Midbrain (tissue), 1 donor: ENCODE measurements around the gene SEMA4C.
A peak's percentile ranks its signal among the peaks of the same experiment; 100 is the strongest.

Experiments used
- DNase-seq: peaks from one replicate; lab custom pipeline; 2025; lab: John Stamatoyannopoulos, UW

SEMA4C gene

DNA sequence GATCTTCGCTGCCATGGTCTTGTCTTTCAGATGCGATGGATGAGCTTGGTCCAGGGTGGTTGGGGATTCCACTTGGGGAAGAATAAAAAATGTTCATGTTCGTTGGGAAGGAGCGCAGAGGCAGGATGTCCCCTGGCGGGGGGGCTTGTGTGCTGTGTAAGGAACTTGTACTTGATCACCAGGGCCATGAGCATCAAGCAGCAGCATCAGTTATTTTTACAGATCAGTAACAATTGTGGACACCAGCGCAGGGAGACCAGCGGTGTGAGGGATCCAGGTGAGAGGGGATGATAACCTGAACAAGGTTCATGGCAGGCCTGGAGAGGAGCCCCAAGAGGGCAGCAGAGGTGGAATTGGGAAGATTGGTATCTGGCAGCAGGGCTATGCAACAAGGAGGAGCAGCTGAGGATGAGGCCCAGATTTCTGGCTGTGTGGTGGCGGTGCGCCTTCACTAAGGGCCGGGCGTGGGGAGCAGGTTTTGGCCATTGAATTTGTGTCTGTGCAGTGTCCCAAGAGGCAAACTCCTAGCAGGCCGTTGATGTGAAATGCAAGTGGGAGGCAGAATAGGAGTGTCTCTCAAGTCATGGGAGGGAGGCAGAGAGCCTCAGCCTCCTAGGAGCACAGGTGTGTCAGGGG is 49.9 kb downstream of the SEMA4C start:
- no peak for DNase-seq

DNA sequence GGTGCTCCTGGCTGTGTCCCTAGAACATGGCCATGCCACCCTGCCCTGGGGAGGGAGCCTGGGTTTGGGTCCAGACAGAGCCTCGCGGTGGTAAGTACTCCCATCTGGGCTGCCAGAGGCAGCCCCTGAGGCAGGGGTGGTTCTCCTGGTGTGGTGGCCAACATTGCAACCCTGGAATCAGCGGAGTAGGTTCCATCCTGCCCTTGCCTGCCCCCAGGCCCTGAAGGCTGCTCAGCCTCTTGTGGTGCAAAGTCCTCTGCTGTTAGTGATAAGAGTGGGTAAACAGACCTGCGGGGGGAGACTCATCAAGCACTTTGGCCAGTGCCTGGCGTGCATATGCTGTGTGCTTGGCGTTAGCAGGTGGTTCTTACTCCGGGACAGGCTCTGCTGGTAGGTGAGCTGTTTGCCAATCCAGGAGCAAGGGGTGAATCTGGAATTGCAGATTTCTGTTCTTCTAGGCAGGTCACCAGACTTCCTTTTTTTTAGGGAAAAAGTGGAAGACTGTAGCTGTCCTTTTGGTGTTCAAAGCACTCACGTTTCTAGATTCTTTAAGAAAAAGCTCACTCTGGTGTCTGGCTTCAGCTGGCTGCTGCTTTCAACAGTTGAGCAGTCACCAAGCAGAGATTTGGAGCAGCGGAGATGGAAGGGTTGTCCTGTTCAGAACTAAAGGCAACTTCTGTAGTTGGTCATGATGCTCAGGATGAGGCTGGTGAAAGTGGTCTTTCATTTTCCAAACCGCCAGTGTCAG is 50.6 kb downstream of the SEMA4C start:
- DNase-seq, result no peak

DNA sequence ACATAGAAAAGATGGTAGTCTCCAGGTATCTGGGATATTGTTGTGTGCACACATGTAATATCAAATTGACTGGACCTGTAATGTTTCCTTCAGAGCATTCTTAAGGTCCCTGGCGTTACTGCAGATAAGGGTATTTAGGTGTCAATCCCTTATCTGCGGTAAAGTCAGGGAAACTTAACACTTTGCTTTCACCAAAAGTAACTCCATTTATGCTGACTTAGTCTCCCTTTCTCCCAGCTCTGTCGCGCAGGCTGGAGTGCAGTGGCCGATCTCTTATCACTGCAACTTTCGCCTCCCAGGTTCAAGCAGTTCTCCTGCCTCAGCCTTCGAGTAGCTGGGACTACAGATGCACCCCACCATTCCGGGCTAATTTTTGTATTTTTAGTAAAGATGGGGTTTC is 52.0 kb downstream of the SEMA4C start:
- DNase-seq, result no peak

DNA sequence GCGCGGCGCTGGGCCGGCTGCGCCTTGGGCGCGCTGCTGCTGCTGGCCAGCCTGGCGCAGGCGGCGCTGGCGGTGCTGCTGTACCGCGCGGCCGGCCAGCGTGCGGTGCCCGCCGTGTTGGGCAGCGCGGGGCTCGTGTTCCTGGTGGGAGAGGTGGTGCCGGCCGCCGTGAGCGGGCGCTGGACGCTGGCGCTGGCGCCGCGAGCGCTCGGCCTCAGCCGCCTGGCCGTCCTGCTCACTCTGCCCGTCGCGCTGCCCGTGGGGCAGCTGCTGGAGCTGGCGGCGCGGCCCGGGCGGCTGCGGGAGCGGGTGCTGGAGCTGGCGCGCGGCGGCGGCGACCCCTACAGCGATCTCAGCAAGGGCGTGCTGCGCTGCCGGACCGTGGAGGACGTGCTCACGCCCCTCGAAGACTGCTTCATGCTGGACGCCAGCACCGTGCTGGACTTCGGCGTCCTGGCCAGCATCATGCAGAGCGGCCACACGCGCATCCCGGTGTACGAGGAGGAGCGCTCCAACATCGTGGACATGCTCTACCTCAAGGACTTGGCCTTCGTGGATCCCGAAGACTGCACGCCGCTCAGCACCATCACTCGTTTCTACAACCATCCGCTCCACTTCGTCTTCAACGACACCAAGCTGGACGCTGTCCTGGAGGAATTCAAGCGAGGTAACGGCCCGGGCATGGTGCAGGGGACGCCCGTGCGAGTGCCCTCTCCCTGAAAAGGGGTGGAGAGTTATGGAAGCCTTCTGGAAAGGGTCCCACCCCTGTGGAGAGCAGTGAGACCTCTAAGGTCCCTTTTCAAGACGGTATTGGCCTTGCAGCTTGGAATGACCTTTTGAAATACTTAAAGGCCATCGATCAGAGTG is 52.8 kb downstream of the SEMA4C start:
- no peak for DNase-seq

DNA sequence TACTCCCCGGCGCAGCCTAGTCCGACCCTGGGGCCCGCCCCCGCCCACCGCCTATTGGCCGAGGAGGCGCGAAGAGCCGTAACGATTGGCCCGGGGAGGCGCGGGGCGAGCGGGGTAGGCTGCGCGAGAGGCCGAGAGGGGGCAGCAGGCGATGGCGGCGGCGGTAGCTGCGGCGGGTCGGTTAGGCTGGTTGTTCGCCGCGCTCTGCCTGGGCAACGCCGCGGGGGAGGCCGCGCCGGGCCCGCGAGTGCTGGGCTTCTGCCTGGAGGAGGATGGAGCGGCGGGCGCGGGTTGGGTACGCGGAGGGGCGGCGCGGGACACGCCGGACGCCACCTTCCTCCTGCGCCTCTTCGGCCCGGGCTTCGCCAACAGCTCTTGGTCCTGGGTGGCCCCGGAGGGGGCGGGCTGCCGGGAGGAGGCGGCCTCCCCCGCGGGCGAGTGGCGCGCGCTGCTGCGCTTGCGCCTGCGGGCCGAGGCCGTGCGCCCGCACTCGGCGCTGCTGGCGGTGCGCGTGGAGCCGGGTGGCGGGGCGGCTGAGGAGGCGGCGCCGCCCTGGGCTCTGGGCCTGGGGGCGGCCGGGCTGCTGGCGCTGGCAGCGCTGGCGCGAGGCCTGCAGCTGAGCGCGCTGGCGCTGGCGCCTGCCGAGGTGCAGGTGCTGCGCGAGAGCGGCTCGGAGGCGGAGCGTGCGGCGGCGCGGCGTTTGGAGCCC is 53.6 kb downstream of the SEMA4C start, which contains the start of gene CNNM3:
TSS of gene CNNM3 (plus strand) at position 142 of the 709 bp plus-strand sequence. CDS start at position 152, 10 bp downstream.
- DNase-seq, result peak; percentile 96

DNA sequence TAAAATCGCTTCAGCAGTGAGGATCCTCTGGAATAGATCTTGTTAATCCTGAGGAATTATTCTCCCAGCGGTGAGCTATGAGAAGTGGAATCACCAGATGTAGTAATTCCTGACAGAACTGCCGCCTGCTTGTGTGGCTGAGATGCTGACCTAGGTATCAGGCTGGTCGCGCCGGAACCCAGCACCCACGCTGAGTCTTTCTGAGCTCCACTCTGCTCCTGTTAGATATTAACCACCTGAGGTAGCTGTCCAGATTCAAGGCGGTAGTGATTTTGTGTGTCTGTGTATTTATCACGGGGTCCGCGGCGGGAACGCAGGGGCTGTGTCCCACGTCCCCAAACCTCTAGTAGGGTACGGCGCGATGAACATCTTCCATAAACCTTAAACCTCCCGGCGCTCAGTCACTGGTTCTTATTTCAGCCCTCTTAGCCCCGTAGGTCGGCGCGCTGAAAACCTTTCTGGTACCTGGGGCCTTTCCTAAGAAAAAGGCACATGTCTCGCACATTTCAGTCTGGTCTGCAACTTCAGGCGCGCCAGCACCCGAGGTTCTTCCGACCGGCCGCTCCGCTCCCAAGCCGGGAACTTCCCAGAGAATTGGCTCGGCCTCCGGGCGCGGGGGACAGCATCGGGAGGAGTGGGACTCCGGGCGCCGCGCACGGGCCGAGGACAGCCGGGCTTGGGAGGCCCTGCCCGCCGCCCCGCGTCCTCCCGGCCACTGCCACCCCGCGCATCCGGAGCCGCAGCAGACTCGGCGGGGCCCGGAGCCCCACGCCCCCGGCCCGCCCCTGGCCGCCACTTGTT is 54.4 kb downstream of the SEMA4C start:
- peak; percentile 66 for DNase-seq

DNA sequence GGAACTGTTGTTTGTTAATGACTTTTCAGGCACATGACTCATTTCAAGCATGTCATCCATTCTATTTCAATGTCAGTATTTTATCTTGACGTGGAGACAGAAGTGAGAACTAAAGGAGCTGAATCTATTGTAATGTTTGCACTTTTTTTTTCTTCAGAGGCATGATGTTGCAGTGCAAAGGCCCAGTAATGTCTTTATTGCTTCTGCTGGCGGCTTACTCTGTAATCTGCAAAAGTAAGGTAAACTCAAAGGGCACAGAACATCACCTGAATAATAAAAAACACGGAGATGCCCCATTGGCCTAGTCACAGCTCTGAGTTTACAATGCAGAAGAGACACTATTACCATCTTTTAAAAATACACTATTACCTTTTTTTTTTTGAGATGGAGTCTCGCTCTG is 56.2 kb downstream of the SEMA4C start:
- no peak for DNase-seq

DNA sequence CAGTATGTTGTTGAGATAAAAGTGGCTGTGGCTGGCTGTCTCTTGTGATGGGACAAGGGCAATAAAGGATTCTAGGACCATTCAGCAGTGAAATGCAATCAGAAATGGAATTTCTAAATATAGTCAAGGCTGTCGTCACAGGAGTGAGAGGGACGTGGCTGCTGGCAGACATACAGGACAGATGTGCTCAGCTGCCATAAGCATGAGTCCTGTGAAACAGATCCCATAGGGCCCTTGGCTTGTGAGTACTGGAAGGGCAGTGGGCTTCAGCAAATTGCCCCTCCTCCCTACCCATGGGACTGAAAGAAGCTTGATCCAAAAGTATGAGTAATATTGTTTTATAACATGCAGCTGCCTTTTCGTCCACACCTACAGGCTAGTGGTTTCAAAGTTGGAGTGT is 58.0 kb downstream of the SEMA4C start:
- no peak for DNase-seq

DNA sequence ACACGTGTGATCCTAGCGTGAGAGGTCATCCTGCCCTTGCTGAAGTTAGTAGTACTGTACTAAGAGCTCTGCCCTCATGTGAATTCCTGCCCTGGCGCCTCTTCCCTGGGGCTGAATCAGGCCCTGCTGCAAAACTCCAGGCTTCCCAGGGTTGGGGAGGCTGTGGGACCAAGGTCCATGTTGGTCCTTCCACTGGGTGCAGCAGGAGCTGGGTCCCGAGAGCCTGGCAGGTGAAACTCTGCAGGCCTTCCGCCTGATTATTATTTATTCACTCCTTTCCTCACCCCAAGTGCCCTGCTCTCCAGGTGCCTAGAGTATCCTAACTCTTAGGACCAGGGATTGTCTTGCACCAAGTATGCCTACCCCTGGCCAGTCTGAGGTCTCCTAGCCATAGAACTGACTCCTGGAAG is 59.1 kb downstream of the SEMA4C start:
- no peak for DNase-seq

DNA sequence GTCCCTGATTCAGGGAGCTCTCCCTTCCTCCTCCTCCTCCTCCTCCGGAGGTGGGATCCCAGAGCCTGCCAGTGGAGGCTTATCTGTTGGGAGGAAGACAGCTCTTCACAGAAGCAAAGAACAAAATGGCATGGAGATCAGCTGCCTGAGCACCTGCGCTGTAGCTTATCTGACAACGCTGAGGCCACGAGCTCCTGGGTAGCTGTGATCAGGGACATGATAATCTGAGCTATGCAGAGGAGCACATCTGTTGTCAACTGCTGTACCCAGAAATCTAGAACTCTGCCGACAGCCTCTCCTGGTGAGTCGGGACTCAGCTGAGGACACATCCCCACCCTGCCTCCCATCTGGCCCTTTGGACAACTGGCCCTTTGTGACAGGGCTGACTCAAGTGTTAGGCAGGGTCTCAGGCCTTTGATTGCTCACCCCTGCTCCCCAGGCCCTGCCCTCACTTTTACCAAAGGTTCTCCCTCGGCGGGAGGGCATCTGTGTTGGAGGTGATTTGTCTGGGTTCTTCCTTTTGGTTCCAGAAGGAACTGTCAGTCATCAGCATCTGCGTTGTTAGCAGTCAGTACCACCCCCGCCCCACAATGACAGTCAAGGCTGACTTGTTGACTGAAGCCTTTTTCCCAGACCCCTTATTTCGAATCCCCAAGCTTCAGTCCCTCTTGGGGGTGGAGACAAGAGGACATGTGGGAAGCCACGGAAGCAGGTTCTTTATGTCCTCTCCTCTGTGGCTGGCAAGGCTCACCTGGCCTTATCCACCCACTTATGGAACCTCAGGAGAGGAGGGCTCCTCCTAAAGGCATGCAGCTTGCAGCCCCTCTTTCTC is 59.7 kb downstream of the SEMA4C start:
- DNase-seq, result no peak
